ENCODE data around the gene IRAK1BP1.
"Not testable (repeated sequence)": the region's sequence is repeated elsewhere in the genome, so short reads cannot be mapped to it uniquely, and the experiment has no call there.

The IRAK1BP1 gene

DNA sequence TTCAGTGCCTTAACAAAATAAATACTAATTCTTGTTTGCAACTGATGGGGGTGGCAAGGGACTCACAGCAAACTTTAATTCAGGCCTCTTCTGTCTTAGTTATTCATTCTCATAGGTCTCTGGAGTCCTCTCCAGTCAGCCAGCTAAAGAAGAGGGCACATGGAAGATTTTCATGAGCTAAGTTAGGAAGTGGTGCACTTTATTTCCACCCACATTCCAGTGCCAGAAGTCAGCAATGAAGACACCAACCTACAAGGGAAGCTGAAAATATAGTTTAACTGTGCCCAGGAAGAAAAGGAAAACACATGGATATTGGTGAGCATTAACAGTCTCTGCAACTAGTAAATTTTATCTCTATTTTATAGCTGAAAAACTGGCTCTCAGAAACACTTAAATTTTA lies 16.7 kb upstream of the IRAK1BP1 start:
- H3K4me2 ChIP-seq = no peak overlapping the region
- no peaks in the 10 kb centered on the region for H4K20me1 ChIP-seq (ENCODE audit: insufficient read depth)
- H3K9ac ChIP-seq = no peak overlapping the region
- no peak overlapping the region for H3K4me3 ChIP-seq (IDR thresholded peaks at IDR 0.05; ENCODE audit: insufficient read depth, low read depth, low read length)
- H3K4me1 ChIP-seq (ENCODE audit: low read depth, poor library complexity, severe bottlenecking) = peaks cover 14% of the 10 kb centered on the region
- H3K27ac ChIP-seq = no peak overlapping the region
- H3K36me3 ChIP-seq (ENCODE audit: insufficient read depth) = no peaks in the 10 kb centered on the region
- no peak overlapping the region for H2AFZ ChIP-seq (ENCODE audit: low read depth)
- no peak for TF ChIP-seq CTCF (conservative IDR thresholded peaks at IDR 0.05; ENCODE audit: low read depth, low read length)
- H3K79me2 ChIP-seq (ENCODE audit: insufficient read depth, low read depth) = no peaks in the 10 kb centered on the region
- no peaks in the 10 kb centered on the region for H3K27me3 ChIP-seq (ENCODE audit: insufficient read depth, low read depth)

DNA sequence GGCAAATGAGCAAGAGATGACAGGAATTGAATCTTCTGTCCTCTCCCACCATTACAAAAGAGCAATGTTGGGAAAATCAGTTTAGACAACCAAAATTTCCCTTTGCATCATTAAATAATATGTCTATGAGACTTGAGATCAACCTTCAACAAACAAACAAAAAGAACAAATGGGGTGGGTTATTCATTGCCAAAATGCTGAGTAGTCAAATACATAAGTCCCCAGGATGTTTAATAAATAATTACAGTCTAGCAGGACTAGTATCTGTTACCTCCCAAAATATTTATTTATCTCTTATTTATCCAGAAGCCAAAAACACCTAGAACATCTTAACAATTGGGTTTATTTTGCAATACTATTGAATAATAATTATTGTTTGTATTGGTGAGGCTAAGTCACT lies 16.2 kb upstream of the IRAK1BP1 start:
- H3K36me3 ChIP-seq (ENCODE audit: insufficient read depth) = no peaks in the 10 kb centered on the region
- no peak overlapping the region for H2AFZ ChIP-seq (ENCODE audit: low read depth)
- H4K20me1 ChIP-seq (ENCODE audit: insufficient read depth) = no peaks in the 10 kb centered on the region
- H3K4me2 ChIP-seq = no peak overlapping the region
- H3K27me3 ChIP-seq (ENCODE audit: insufficient read depth, low read depth) = no peaks in the 10 kb centered on the region
- no peaks in the 10 kb centered on the region for H3K79me2 ChIP-seq (ENCODE audit: insufficient read depth, low read depth)
- H3K4me1 ChIP-seq (ENCODE audit: low read depth, poor library complexity, severe bottlenecking) = peaks cover 10% of the 10 kb centered on the region
- H3K9ac ChIP-seq = no peak overlapping the region
- no peak overlapping the region for H3K4me3 ChIP-seq (IDR thresholded peaks at IDR 0.05; ENCODE audit: insufficient read depth, low read depth, low read length)
- no peak for TF ChIP-seq CTCF (conservative IDR thresholded peaks at IDR 0.05; ENCODE audit: low read depth, low read length)
- no peak overlapping the region for H3K27ac ChIP-seq

DNA sequence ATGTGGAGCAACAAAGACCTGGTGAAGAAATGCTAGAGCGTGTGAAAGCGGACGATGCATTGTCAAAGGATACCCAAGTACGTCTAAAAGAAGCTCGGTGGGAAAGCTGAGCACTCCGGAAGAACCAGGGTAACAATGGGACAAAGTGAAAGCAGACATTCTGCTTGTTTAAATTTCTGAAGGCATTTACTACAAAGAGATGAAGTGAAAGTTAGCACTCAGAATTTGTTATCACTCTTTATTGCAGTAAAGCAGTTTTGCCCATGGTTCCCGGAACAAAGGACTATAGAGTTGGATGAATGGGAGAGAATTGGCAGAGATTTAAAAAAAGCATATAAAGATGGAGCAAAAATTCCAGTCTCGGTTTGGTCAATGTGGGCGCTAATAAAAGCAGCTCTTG lies 12.8 kb upstream of the IRAK1BP1 start:
- Histone ChIP-seq H3K4me1 (ENCODE audit: low read depth, poor library complexity, severe bottlenecking) (no peaks in the 10 kb centered on the region), H2AFZ (ENCODE audit: low read depth) (no peak overlapping the region), H3K4me2 (no peak overlapping the region), H3K27ac (no peak overlapping the region), H3K9ac (no peak overlapping the region), H3K36me3 (ENCODE audit: insufficient read depth) (no peaks in the 10 kb centered on the region), H3K79me2 (ENCODE audit: insufficient read depth, low read depth) (no peaks in the 10 kb centered on the region), H4K20me1 (ENCODE audit: insufficient read depth) (no peaks in the 10 kb centered on the region), H3K27me3 (ENCODE audit: insufficient read depth, low read depth) (no peaks in the 10 kb centered on the region), H3K4me3 (IDR thresholded peaks at IDR 0.05; ENCODE audit: insufficient read depth, low read depth, low read length) (no peak overlapping the region)
- TF ChIP-seq CTCF (conservative IDR thresholded peaks at IDR 0.05; ENCODE audit: low read depth, low read length) = no peak

- not testable (repeated sequence) for H3K4me3 ChIP-seq (IDR thresholded peaks at IDR 0.05; ENCODE audit: insufficient read depth, low read depth, low read length); H2AFZ ChIP-seq (ENCODE audit: low read depth); H3K79me2 ChIP-seq (ENCODE audit: insufficient read depth, low read depth); H4K20me1 ChIP-seq (ENCODE audit: insufficient read depth); H3K36me3 ChIP-seq (ENCODE audit: insufficient read depth); H3K27me3 ChIP-seq (ENCODE audit: insufficient read depth, low read depth); H3K9ac ChIP-seq; H3K4me1 ChIP-seq (ENCODE audit: low read depth, poor library complexity, severe bottlenecking); H3K4me2 ChIP-seq; H3K27ac ChIP-seq
Measured at GRCh38 chr6:78858339-78858938, 8.9 kb upstream of the IRAK1BP1 start.

DNA sequence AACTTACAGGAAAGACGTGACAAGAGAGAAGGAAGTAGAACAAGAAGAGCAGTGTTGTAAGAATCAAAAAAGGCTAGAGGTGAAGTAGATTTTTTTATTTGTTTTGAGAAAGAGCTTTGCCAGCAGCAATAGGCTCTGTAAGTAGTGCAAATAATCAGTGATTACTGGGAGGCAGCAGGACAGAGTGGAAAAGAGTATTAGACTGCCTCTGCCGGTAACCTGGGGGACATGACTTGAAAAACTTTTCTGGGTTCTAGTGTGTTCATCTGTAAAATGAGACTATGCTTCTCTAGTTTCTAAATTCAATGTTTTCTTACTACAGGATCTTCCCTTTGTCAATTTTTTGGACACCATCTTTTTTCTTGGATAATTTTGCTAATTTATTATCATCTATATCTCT lies 5.8 kb upstream of the IRAK1BP1 start:
- Histone ChIP-seq H2AFZ (ENCODE audit: low read depth) (no peak overlapping the region), H3K4me2 (no peak overlapping the region), H3K27me3 (ENCODE audit: insufficient read depth, low read depth) (no peaks in the 10 kb centered on the region), H3K27ac (no peak overlapping the region), H3K9ac (no peak overlapping the region), H3K4me1 (ENCODE audit: low read depth, poor library complexity, severe bottlenecking) (peaks cover 24% of the 10 kb centered on the region), H3K79me2 (ENCODE audit: insufficient read depth, low read depth) (no peaks in the 10 kb centered on the region), H3K4me3 (IDR thresholded peaks at IDR 0.05; ENCODE audit: insufficient read depth, low read depth, low read length) (no peak overlapping the region), H4K20me1 (ENCODE audit: insufficient read depth) (no peaks in the 10 kb centered on the region), H3K36me3 (ENCODE audit: insufficient read depth) (no peaks in the 10 kb centered on the region)
- no peak for TF ChIP-seq CTCF (conservative IDR thresholded peaks at IDR 0.05; ENCODE audit: low read depth, low read length)

All from KMS-11 (cell line).